Natural killer cell treated with Interleukin-12 subunit alpha and Interleukin-12 subunit beta and Interleukin-15 and Interleukin-18, amount 100 ng/mL, for 72 hours (primary cell): ENCODE data around the gene FBXW12. TPM values are rescaled to one million over a fixed set of nuclear protein-coding genes. Genes with fewer than 3 reads are reported as not detected.
"Not testable (repeated sequence)": the region's sequence is repeated elsewhere in the genome, so short reads cannot be mapped to it uniquely, and the experiment has no call there.

ENCODE experiments used
- ATAC-seq, 2 donors: fragments of 150-1000 bp; cut with Tn5 transposase in 1 of 2; sonication (Bioruptor Pico), chemical (Tn5 transposase) in 1 of 2; 2 replicates each; pipeline ENCODE4 v1.10.0; 2021
- DNase-seq: peaks from one replicate; pipeline ENCODE4 v3.0.0; 2022; ENCODE audit warnings: low spot score
- H3K27ac Mint-ChIP-seq, 2 donors: 1 replicate in 1 of 2; 2 replicates in 1 of 2; pipeline ENCODE4 v1.8.0; 2022; ENCODE audit warnings: mixed read lengths in 2 of 2, mild to moderate bottlenecking in 1 of 2, moderate library complexity in 1 of 2
- H3K27me3 Mint-ChIP-seq, 2 donors: 1 replicate in 1 of 2; 2 replicates in 1 of 2; pipeline ENCODE4 v1.8.0; 2022; ENCODE audit warnings: mixed read lengths in 2 of 2
- H3K36me3 Mint-ChIP-seq: one replicate; pipeline ENCODE4 v1.8.0; 2022; ENCODE audit warnings: mixed read lengths
- H3K4me1 Mint-ChIP-seq, 2 donors: 1 replicate in 1 of 2; 2 replicates in 1 of 2; pipeline ENCODE4 v1.8.0; 2022; ENCODE audit warnings: low read depth in 2 of 2, mixed read lengths in 2 of 2, mild to moderate bottlenecking in 1 of 2
- H3K4me3 Mint-ChIP-seq: one replicate; pipeline ENCODE4 v1.8.0; 2022; ENCODE audit warnings: mixed read lengths
- H3K9me3 Mint-ChIP-seq: 2 replicates; pipeline ENCODE4 v1.8.0; 2022; ENCODE audit warnings: mixed read lengths
- total RNA-seq, 2 donors: library from RNA; stranded (reverse); gene quantifications; one replicate each; pipeline ENCODE4 v1.2.3, GENCODE V29; 2022

FBXW12 gene
- not detected for total RNA-seq

GRCh38 chr3:48371651-48372376 lies at the start of gene FBXW12:
TSS of gene FBXW12 (plus strand) at chr3:48372219. CDS start at chr3:48372768, 549 bp downstream.
- no peaks in the 10 kb centered on the region for H3K36me3 Mint-ChIP-seq
- no peak within 1 kb of the TSS for H3K4me3 Mint-ChIP-seq
- H3K9me3 Mint-ChIP-seq, result no peaks in the 10 kb centered on the region
- DNase-seq (no peak), ATAC-seq (no peak)
- no peaks in the 10 kb centered on the region for H3K4me1 Mint-ChIP-seq
- H3K27ac Mint-ChIP-seq, result no peak within 1 kb of the TSS
- peaks cover 0 to 5% of the 10 kb centered on the region in 2 donors for H3K27me3 Mint-ChIP-seq

DNA sequence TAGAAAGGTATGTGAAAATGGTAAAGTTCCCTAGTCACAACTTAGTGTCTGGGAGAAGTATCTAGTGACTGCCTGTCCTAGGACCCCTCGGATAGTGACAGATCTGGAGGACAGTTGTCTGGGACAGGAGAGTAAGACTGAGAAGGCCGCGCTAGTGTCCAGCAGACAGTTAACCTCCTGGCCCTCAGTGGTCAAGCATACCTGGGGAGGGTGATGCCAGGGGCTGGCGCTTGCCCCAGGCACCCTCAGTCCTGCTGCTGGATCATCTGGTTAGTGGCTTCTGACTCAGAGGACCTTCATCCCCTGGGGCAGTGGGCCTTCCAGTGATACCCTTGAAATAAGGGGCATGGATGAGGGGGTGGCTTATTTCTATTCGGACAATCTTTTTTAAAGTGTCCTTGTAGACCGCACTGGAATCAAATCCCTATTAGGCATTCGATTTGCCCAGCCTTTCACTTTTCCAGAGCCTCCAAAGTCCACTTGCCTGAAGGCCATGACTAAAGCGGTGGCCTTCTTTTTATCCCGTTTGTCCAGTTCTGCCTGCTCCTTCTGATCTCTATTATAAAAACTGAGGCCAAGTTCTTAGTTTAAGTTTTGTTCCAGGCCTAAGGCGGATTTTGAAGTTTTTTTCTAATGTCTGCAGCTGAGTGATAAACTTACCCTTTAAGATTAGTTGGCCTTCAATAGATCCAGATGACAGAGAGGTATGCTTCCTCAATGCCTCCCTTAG lies 40.1 kb upstream of the FBXW12 start:
- not testable (repeated sequence) for DNase-seq, H3K4me3 Mint-ChIP-seq, H3K36me3 Mint-ChIP-seq, H3K4me1 Mint-ChIP-seq, H3K9me3 Mint-ChIP-seq, H3K27ac Mint-ChIP-seq, ATAC-seq
- peaks cover 21 to 32% of the 10 kb centered on the region in 2 donors for H3K27me3 Mint-ChIP-seq

DNA sequence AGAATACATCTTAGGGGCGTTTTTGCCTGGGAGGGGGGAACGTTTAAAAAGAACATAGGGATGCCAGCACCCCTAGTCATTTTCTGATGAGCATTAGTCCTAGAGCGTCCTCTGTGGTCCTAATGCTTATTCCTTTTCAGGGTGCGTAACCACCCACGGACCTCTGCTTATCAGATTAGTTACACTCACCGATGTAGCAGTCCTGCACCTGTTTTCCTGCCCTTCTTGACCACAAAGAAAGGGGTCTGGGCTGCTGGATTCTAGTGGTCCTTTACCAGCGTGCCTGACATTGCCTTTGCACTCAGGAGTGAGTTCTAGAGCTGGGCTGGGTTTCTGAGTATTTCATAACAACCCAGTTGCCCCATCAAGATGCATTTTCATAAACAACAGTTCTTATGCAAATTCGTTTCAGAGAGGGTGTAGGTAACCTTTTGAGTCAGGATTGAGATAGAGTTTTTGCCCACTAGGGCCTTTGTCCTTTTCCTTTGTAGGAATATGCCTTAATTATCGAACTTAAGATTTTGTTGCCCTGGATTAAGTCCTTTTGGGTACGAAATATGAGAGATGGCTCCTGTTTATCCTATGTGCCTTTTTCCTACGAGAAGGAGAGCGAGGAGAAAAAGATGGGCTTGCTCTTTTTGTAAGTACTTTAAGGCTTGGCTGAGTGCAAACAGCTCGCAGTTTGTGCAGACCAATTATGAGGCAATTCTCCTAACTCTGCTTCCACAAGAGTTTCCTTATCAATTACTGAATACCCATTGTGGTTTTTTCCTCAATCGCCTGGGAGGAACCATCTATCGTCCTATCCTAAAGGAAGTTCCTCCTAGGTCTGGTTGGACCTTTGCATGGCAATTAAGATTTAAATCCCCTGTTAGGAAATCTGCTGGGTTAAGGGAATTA lies 38.4 kb upstream of the FBXW12 start, which contains the start of gene SPINK8:
Gene SPINK8, minus strand, starts transcription at position 316 of the 900 bp plus-strand sequence. CDS start 5,320 bp downstream, outside the sequence.
- H3K9me3 Mint-ChIP-seq, H3K36me3 Mint-ChIP-seq, ATAC-seq, H3K27ac Mint-ChIP-seq, DNase-seq, H3K4me3 Mint-ChIP-seq, H3K4me1 Mint-ChIP-seq: not testable (repeated sequence)
- H3K27me3 Mint-ChIP-seq, result peaks cover 18% of the 10 kb centered on the region in 2 donors

DNA sequence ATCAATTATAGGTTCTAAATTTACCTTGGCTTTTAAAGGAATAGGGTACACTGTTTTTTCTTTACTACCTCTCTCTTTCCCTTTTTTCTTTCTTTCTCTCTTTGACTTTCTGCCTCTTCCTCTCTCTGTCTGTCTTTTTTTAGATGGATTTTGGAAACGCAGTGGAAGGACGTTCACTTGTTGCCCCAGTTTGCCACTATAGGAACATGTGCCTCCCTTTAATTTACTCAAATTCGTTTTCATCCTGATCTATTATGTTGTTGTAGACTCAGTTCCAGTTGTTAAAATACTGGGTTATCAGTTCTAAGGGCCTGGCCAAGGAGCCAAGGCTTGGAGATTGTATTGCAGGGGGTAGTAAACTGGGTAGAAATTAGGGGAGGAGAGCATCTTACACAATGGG lies 37.4 kb upstream of the FBXW12 start:
- peaks cover 17 to 25% of the 10 kb centered on the region in 2 donors for H3K27me3 Mint-ChIP-seq
- no peak overlapping the region for H3K4me3 Mint-ChIP-seq
- no peaks in the 10 kb centered on the region for H3K36me3 Mint-ChIP-seq
- DNase-seq (no peak), ATAC-seq (no peak)
- H3K27ac Mint-ChIP-seq, result no peak overlapping the region
- H3K9me3 Mint-ChIP-seq, result no peaks in the 10 kb centered on the region
- H3K4me1 Mint-ChIP-seq, result peaks cover 0 to 7% of the 10 kb centered on the region in 2 donors

- peaks cover 17 to 25% of the 10 kb centered on the region in 2 donors for H3K27me3 Mint-ChIP-seq
- H3K4me1 Mint-ChIP-seq, ATAC-seq, H3K27ac Mint-ChIP-seq, H3K4me3 Mint-ChIP-seq, H3K9me3 Mint-ChIP-seq, DNase-seq, H3K36me3 Mint-ChIP-seq: not testable (repeated sequence)
Observed at GRCh38 chr3:48335286-48335685, 36.7 kb upstream of the FBXW12 start.

GRCh38 chr3:48337536-48337935 lies 34.5 kb upstream of the FBXW12 start:
- H3K36me3 Mint-ChIP-seq, H3K4me1 Mint-ChIP-seq, H3K27ac Mint-ChIP-seq, DNase-seq, ATAC-seq, H3K9me3 Mint-ChIP-seq, H3K4me3 Mint-ChIP-seq: not testable (repeated sequence)
- peaks cover 17 to 27% of the 10 kb centered on the region in 2 donors for H3K27me3 Mint-ChIP-seq

DNA sequence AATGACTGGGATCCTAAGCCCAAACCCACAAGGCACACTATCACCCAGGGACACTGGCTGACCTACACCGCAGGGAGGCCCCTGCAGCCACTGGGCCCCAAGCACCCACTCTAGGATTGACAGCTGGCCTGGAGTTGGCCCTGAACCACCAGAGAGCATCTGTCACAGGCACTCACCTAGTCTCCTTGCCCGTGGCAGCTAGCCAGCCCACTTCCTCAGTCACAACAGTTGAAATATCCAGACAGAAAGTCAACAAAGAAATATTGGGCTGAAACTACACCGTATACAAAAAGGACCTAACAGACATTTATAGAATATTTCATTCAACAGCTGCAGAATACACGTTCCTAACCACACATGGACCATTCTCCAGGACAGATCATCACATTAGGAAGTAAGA lies 33.4 kb upstream of the FBXW12 start:
- no peak overlapping the region for H3K27ac Mint-ChIP-seq
- ATAC-seq, result no peak
- H3K36me3 Mint-ChIP-seq, result no peaks in the 10 kb centered on the region
- H3K27me3 Mint-ChIP-seq, result peaks cover 17 to 20% of the 10 kb centered on the region in 2 donors
- no peak for DNase-seq
- H3K4me3 Mint-ChIP-seq, result no peak overlapping the region
- H3K4me1 Mint-ChIP-seq, result peaks cover 0 to 7% of the 10 kb centered on the region in 2 donors
- no peaks in the 10 kb centered on the region for H3K9me3 Mint-ChIP-seq

- Mint-ChIP-seq H3K27me3 (peaks cover 4 to 19% of the 10 kb centered on the region in 2 donors), H3K4me1 (no peaks in the 10 kb centered on the region), H3K36me3 (no peaks in the 10 kb centered on the region), H3K4me3 (no peak overlapping the region), H3K27ac (no peak overlapping the region), H3K9me3 (no peaks in the 10 kb centered on the region)
- DNase-seq, result no peak
- no peak for ATAC-seq
Observed at GRCh38 chr3:48343432-48343831, 28.6 kb upstream of the FBXW12 start.

- Mint-ChIP-seq H3K4me3 (no peak overlapping the region), H3K27ac (no peak overlapping the region), H3K4me1 (no peaks in the 10 kb centered on the region), H3K36me3 (no peaks in the 10 kb centered on the region), H3K9me3 (no peaks in the 10 kb centered on the region), H3K27me3 (peaks cover 5 to 16% of the 10 kb centered on the region in 2 donors)
- ATAC-seq, result no peak
- DNase-seq, result no peak
Observed at GRCh38 chr3:48344867-48345507, 27.0 kb upstream of the FBXW12 start.

DNA sequence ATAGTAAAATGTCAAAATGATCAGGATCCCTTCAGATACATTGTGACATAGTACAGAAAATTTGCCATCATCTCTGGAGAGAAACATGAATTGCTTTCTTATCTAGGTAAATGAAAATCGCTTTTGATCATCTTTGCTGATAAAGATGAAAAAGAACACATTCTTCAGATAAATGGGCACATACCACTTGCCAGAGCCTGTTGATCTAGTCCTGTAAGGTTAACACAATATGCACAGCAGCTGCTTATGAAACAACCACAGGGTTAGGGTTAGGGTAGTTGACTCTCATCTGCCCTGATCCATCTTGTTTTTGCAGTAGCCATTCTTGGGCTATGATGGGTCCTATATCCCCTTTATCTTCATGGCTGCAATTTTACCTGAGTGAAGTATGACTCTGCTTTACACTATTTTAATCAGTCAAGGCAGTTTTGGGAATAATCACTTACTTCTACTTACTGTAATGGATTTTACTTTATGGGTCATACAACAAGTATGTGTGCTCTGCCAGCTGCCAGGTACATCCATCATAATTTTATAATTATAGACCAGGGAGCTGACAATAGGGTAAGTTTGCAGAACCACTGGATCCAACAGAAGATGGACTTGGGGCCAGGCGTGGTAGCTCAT lies 26.0 kb upstream of the FBXW12 start:
- H3K4me3 Mint-ChIP-seq, result no peak overlapping the region
- H3K27ac Mint-ChIP-seq, result no peak overlapping the region
- H3K4me1 Mint-ChIP-seq, result no peaks in the 10 kb centered on the region
- no peaks in the 10 kb centered on the region for H3K36me3 Mint-ChIP-seq
- ATAC-seq (no peak), DNase-seq (no peak)
- peaks cover 7 to 16% of the 10 kb centered on the region in 2 donors for H3K27me3 Mint-ChIP-seq
- no peaks in the 10 kb centered on the region for H3K9me3 Mint-ChIP-seq

GRCh38 chr3:48347500-48347899 lies 24.5 kb upstream of the FBXW12 start:
- Mint-ChIP-seq H3K27me3 (peaks cover 11 to 22% of the 10 kb centered on the region in 2 donors), H3K4me3 (no peak overlapping the region), H3K36me3 (no peaks in the 10 kb centered on the region), H3K9me3 (no peaks in the 10 kb centered on the region), H3K4me1 (no peaks in the 10 kb centered on the region), H3K27ac (no peak overlapping the region)
- no peak for ATAC-seq
- DNase-seq, result no peak

GRCh38 chr3:48352546-48352945 lies 19.5 kb upstream of the FBXW12 start:
- no peak overlapping the region for H3K27ac Mint-ChIP-seq
- DNase-seq, result no peak
- no peaks in the 10 kb centered on the region for H3K4me1 Mint-ChIP-seq
- ATAC-seq, result no peak
- no peak overlapping the region for H3K4me3 Mint-ChIP-seq
- no peaks in the 10 kb centered on the region for H3K36me3 Mint-ChIP-seq
- H3K9me3 Mint-ChIP-seq, result no peaks in the 10 kb centered on the region
- peaks cover 20 to 44% of the 10 kb centered on the region in 2 donors for H3K27me3 Mint-ChIP-seq

DNA sequence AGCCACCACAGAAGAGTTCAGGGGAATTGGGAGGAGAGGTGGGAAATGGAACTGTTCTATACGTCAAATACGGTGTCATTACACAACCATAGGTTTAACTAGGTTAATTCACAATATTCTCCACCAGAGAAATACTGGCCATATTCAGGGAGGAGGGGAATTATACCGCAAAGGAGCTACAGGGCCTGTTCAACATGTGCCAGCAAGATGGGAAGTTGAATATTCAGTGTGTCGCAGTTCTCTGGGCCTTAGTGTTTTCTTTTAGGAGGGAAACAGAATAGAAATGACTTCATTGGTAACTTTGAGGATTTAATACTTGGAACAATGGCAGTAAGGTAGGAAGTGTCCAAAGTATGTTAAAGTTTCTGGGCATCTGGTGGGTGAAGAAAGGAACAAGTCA lies 18.0 kb upstream of the FBXW12 start:
- Mint-ChIP-seq H3K27ac (no peak overlapping the region), H3K36me3 (no peaks in the 10 kb centered on the region), H3K27me3 (peaks cover 21 to 42% of the 10 kb centered on the region in 2 donors), H3K4me1 (no peaks in the 10 kb centered on the region), H3K4me3 (no peak overlapping the region), H3K9me3 (no peaks in the 10 kb centered on the region)
- ATAC-seq, result no peak
- no peak for DNase-seq
